Activated naive CD4-positive, alpha-beta T cell treated with Interleukin-2 at 50 U/mL for 16 hours (primary cell): ENCODE measurements around the gene KSR2.

ENCODE experiments used
- DNase-seq: peaks from one replicate; pipeline ENCODE4 v3.0.0-alpha.2; 2020

KSR2 gene

DNA sequence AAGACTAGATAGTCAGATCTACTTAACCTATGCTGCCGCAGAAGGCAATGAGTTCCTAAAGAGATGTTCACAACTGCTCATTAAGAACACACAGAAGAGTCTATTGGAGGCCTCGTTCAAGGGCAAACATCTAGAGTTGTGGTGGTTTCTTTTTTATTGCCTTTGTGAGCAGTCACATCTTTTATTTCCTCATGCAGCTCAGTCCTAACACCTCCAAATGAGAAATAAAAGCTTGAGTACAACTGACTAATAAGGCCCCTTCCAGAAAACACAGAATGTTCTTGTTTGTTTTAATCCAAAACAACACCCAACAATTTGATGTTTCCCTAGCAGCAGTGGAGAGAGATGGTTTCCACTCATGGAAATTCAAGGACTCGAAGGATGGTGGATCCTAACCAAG lies 483.9 kb downstream of the KSR2 start:
- no peak for DNase-seq

- DNase-seq: no peak
These were observed 485.3 kb downstream of the KSR2 start for GRCh38 chr12:117483501-117483900.

DNA sequence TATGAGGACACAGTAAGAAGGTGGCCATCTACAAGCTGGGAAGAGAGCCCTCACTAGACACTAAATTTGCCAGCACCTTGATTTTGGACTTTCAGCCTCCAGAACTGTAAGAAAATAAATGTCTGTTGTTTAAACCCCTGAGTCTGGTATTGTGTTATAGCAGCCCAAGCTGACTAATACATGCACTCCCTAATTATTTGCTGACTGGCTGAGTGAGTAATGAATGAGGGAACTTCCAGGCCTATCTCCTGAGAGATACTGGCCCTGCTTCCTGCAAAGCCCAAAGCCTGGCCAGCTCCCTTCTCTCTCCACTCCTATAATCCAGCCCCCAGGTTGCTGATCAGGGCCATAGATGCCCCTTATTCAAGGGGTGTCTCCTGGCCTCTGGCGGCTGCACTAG lies 487.3 kb downstream of the KSR2 start:
- no peak for DNase-seq

DNA sequence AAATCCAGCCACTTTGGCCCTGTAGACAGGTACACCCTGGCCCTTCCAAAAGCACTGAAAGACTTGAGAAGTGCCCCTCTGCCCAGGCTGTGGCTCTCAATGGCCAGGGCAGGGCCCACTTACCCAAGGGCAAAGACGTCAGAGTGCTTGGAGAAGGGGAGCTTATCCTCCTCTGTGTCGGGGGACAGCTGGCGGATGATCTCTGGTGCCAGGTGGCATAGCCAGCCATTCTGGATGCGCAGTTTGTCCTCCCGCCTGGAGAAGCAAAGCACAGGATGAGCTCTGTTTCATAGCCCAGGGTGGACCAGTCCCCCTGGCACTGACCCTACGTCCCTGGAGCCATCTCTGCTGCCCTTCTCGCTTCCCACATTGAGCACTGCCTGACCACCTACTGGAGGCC lies 492.4 kb downstream of the KSR2 start:
- no peak for DNase-seq

DNA sequence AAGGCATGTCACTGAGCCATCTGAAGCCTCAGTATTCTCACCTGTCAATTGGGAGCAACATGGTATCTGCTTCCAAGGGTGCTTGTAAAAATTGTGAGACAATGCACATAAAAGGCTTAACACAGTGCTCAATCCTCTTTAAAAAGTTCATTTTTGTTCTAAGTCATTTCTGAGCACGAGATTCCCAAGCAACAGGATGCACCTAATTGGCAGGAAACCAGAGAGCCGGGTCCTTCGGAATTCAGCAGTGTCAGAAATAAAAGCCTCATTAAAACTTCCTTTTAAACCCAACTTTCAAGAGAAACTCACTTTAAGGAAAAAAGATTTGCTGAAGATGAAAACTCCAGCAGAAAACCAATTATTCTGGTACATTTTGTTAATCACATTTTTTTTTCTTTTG lies 494.9 kb downstream of the KSR2 start:
- DNase-seq: no peak

GRCh38 chr12:117472983-117473382 lies 495.8 kb downstream of the KSR2 start:
- DNase-seq: no peak

DNA sequence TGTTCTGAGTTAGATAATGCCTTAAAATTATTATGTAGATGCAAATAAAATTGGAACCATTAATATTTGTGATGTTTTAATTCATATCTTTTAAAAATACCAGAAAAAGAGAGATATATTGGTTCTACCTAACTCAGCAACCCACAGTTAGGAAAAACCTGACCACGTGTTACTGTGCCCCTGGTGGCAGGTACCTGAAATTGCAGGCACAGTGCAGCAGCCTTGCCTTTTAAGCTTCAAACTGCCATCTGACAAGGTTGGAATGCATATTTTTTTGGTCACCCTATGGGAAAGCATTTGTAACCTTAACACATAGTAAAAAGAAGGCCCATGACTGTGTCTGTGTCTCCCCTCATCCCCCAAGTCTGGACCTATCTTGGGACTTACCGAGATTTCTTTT lies 498.0 kb downstream of the KSR2 start:
- DNase-seq: no peak

DNA sequence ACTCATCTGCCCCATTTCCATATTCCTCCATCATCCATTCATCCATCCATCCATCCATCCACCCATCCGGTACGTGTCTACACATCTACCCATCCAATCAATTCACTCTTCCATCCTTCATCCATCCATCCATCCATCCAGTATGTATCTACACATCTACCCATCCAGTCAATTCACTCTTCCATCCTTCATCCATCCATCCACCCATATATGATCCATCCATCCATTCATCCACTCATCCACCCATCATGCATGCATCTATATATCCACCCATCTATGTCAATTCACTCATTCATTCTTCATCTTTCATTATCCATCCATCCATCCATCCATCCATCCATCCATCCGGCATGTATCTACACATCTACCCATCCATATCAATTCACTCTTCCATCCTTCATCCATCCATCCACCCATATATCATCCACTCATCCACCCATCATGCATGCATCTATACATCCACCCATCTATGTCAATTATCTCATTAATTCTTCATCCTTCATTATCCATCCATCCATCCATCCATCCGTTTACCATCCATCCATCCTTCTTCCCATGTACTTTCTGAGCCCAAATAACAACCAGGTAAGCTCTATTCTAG lies 498.8 kb downstream of the KSR2 start:
- DNase-seq: no peak

- no peak for DNase-seq
These were observed 500.8 kb downstream of the KSR2 start for GRCh38 chr12:117468016-117468415.

GRCh38 chr12:117467588-117467987 lies 501.2 kb downstream of the KSR2 start:
- DNase-seq: no peak

DNA sequence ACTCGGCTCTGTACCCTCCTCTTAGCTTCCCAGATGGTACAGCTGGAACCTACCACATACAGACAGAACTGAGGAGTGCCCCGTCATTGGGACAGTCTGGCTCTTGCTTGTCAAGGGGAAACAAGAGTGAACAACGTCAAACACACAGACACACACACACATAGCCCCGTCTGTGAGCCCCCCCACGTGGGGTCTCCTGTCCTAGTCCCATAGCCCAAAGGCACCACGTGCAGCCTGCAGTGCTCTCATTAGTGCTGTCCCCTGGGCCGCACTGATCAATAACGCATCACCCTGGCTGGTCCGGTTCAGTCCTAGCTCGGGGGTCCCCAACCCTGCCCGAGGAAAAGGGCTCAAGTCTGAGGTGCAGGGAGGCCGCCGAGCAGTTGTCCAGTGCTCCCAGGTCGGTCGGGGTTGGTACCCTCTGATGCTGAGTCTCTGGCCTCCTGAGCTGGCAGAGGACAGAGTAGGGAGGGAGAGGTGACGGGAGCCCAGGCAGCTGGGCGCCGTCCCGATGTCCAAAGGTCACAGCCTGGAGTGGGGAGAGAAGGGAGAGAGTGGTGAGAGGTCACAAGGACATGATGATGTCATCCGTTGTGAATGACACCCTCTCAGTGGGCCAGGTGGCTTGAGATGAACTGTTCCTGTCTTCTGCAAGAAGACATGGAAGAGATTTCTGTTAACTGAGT lies 502.0 kb downstream of the KSR2 start:
- DNase-seq: no peak

- no peak for DNase-seq
These were observed 507.1 kb downstream of the KSR2 start for GRCh38 chr12:117461732-117462131.

DNA sequence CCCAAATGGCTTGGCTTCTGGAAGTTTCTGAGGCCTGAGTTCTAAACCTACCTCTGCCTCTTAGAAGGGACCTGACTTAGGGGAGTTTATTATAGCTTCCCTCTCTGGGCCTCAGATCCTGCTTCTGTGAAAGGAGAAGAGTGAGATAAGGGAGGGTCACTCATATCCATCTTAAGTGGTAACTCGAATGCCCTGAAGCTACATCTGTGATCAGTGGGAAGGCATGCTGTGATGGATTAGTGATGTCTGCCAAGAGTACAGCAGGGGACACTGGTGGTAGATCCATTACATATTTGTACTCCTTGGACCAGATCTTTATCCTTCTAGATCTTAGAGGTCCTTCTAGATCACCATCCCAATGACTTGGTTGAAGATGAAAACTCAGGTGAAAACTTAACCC lies 509.6 kb downstream of the KSR2 start:
- DNase-seq: no peak

GRCh38 chr12:117457189-117457588 lies 511.6 kb downstream of the KSR2 start:
- no peak for DNase-seq

DNA sequence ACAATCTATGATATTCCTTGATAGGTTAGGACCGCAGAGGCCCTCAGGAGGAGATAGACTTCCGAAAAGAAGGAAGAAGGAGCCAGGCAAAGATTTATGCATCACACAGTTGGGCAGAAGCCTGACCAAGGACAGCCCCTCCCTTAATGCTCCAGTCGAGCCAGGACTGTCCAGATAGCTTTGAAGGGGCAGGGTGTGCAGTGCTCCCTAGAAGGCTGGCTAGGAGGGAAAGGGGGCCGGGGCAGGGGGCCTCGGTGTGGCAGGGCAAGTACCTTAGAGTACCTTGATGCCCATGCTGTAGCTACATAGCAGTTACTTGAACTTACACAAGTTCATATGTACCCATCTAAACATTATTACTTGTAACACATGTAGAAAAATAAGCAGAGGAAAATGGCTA lies 512.7 kb downstream of the KSR2 start:
- DNase-seq: no peak

DNA sequence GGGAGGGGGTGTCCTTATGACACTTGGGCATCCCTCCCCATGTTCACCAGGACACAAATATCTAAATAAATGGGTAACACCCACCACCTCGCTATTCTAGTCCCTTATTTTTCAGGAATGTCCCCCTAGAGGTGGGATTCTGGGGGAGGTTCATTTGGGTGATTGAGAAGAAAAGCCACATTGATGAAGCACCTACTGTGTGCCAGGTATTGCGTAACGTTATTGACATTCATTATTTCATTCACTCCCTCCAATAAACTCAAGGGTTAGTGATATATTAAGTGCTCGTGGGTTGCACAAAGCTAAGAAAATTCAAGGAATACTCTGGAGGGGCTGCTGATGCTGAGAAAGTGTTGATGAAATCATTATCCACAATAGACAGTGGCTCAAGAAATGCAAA lies 514.8 kb downstream of the KSR2 start:
- no peak for DNase-seq

DNA sequence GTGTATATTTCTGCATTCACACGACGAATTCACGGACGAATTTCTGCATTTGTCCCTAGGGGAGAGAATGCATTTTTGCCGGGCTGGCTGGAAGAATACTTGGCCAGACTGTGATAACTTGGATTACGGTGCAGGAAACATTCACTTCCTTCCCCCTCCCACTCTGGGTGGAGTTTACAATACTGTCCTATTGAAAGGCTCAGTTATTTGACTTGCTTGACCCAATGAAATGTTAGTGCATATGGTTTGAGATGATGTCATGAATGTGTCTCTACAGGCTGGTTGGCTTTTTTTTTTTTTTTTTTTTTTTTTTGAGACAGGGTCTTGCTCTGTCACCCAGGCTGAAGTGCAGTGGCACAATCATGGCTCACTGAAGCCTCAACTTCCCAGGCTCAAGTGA lies 516.7 kb downstream of the KSR2 start:
- no peak for DNase-seq

DNA sequence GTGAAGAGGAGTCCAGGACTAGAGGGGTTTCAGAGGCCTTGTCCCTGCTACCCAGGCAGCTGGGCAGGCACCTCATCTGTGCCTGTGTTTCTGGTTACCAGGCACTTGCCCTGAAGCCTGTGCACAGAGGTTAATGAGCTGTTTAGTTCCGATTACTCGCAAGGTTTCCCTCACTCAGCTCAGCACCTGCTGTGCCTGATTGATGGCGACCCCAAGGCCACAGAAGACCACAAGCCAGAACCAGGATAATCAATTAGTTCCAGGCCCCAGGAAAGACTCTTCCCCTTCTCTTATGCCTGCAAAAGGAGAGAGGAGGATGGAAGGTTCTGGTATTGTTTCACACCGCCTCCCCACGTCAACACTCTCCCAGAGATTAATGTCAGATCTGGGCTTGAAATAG lies 518.6 kb downstream of the KSR2 start:
- no peak for DNase-seq

- DNase-seq: no peak
These were observed 521.0 kb downstream of the KSR2 start for GRCh38 chr12:117447665-117448366.

DNA sequence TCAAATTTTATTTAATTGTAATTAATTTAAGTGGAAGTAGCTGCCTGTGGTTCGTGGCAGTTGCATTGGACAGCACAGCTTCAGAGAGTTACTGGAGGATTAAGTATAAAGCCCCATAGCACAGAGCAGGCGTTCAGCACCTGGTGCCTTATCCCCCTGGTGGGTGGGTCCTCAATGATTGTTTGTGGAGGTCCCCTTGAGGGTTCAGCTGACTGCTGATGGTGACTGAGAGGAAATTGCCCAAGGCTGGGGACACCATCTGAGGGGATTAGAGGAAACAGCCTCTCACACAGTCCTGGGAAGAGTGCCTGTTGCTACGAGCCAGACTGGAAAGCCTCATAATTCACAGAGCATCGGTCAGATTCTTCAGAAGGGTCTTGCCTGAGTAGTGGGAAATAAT lies 524.0 kb downstream of the KSR2 start:
- DNase-seq: no peak

DNA sequence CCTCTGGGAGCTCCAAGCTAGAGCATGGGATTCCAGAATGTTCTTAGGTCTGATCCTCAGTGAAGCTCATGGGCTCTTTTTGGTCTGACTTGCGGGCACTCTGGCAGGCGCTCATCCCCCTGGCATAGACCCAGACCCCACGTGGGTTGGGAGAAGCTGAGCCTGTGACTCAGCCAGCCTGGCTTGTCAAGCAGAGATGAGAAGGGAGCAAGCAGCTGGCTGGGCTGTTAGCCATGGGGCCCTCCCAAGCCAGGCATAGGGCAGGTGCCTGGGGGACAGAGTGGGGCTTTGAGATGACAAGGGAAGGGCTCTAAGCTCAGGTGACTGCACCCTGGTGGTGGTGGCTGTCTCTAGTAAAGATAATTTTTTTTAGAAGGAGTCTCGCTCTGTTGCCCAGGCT lies 527.0 kb downstream of the KSR2 start:
- no peak for DNase-seq

- no peak for DNase-seq
These were observed 528.4 kb downstream of the KSR2 start for GRCh38 chr12:117440384-117440783.

DNA sequence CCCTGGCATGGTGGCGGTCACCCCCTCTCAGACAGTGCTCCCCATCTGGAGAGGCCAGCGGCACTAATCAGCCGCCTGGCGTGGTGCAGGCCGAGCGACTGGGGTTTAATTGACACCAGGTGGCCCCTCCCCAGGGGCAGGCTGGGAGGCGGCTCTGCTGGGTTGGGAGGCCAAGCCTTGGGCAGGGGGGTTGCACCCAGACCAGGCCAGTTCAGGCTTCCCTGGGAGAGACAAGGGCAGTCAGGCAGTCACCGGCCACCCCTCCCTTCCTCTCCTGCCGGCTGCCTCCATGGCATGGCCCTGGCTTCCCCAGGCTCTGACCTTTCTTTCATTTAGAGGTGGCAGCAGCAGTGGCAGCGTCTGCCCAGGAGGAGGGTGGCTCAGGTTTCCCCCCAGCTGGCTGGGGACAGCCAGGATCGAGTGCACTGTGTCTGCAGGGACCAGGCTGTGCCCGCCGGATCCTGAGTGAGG lies 529.2 kb downstream of the KSR2 start:
- no peak for DNase-seq

GRCh38 chr12:117438809-117439208 lies 530.0 kb downstream of the KSR2 start:
- no peak for DNase-seq
